NB4 (cell line): ENCODE data around the gene DNAAF8.

ENCODE experiments used
- MAX ChIP-seq: IDR thresholded peaks from 2 replicates; pipeline ENCODE4 v1.6.1; 2011; ENCODE audit warnings: low read depth, low read length
- MYC ChIP-seq: IDR thresholded peaks from 2 replicates; pipeline ENCODE4 v1.6.1; 2011; ENCODE audit warnings: low read depth, low read length
- POLR2A ChIP-seq: IDR thresholded peaks from 2 replicates; pipeline ENCODE4 v1.6.1; 2011; ENCODE audit warnings: mild to moderate bottlenecking; ENCODE audit not compliant: insufficient read length; ENCODE audit errors: extremely low read depth
- TF ChIP-seq, protein P1 (sequence below): IDR thresholded peaks from one replicate; pipeline ENCODE4 v1.5.1; 2012; ENCODE audit warnings: low read depth, low read length

GRCh38 chr16:4736546-4736945 lies 2.2 kb downstream of the DNAAF8 start:
- TF ChIP-seq, protein P1, sequence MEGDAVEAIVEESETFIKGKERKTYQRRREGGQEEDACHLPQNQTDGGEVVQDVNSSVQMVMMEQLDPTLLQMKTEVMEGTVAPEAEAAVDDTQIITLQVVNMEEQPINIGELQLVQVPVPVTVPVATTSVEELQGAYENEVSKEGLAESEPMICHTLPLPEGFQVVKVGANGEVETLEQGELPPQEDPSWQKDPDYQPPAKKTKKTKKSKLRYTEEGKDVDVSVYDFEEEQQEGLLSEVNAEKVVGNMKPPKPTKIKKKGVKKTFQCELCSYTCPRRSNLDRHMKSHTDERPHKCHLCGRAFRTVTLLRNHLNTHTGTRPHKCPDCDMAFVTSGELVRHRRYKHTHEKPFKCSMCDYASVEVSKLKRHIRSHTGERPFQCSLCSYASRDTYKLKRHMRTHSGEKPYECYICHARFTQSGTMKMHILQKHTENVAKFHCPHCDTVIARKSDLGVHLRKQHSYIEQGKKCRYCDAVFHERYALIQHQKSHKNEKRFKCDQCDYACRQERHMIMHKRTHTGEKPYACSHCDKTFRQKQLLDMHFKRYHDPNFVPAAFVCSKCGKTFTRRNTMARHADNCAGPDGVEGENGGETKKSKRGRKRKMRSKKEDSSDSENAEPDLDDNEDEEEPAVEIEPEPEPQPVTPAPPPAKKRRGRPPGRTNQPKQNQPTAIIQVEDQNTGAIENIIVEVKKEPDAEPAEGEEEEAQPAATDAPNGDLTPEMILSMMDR = no peak
- TF ChIP-seq POLR2A (no peak), MYC (no peak), MAX (no peak)
